Brain microvascular endothelial cell (primary cell): ENCODE measurements around the gene SLC15A4.

Experiments
- DNase-seq: peaks from one replicate; pipeline ENCODE4 v3.0.0-alpha.2; 2020
- H3K27ac ChIP-seq: fragments of 250-450 bp; sonication (Bioruptor Pico); 2 replicates; pipeline ENCODE4 v1.5.1; 2020; ENCODE audit warnings: mild to moderate bottlenecking, moderate library complexity
- H3K27me3 ChIP-seq: fragments of 250-450 bp; sonication (Bioruptor Pico); replicated peaks from 2 replicates; pipeline ENCODE4 v1.5.1; 2020; ENCODE audit warnings: mild to moderate bottlenecking
- H3K36me3 ChIP-seq: fragments of 250-450 bp; sonication (Bioruptor Pico); replicated peaks from 2 replicates; pipeline ENCODE4 v1.5.1; 2020; ENCODE audit warnings: mild to moderate bottlenecking
- H3K4me3 ChIP-seq: 2 replicates; pipeline ENCODE4 v1.5.1; 2011; ENCODE audit warnings: low read depth, mild to moderate bottlenecking, control low read depth, low read length, moderate library complexity
- CTCF ChIP-seq: IDR thresholded peaks from 2 replicates; pipeline ENCODE4 v1.5.1; 2011; ENCODE audit warnings: low read depth, mild to moderate bottlenecking, moderate library complexity, low read length, control low read depth, inconsistent platforms; ENCODE audit errors: missing control alignments
- in situ Hi-C: cut with HindIII; loops from 2 replicates; pipeline ENCODE4 v1.10.0; 2017; ENCODE audit warnings: low sequenced_read_pairs, low pct_ligation_motif_present

The SLC15A4 gene

GRCh38 chr12:128791395-128792322 lies 32.1 kb downstream of the SLC15A4 start:
- Histone ChIP-seq H3K4me3 (no peak overlapping the region), H3K27ac (no peak overlapping the region), H3K36me3 (peaks cover 25% of the 10 kb centered on the region), H3K27me3 (no peaks in the 10 kb centered on the region)
- in situ Hi-C loops, result no loop called here
- no peak for DNase-seq
- no peak for TF ChIP-seq CTCF

- no peak for TF ChIP-seq CTCF
- DNase-seq, result no peak
- Histone ChIP-seq H3K27me3 (no peaks in the 10 kb centered on the region), H3K36me3 (peaks cover 24% of the 10 kb centered on the region), H3K4me3 (no peak overlapping the region), H3K27ac (no peak overlapping the region)
- in situ Hi-C loops, result no loop called here
Observed at GRCh38 chr12:128790653-128791373, 32.9 kb downstream of the SLC15A4 start.

GRCh38 chr12:128790221-128790620 lies 33.5 kb downstream of the SLC15A4 start:
- in situ Hi-C loops, result no loop called here
- Histone ChIP-seq H3K27me3 (no peaks in the 10 kb centered on the region), H3K27ac (no peak overlapping the region), H3K36me3 (peaks cover 18% of the 10 kb centered on the region), H3K4me3 (no peak overlapping the region)
- no peak for TF ChIP-seq CTCF
- no peak for DNase-seq

GRCh38 chr12:128789356-128789929 lies 34.3 kb downstream of the SLC15A4 start:
- no peak for TF ChIP-seq CTCF
- H3K4me3 ChIP-seq, result no peak overlapping the region
- H3K36me3 ChIP-seq, result peaks cover 12% of the 10 kb centered on the region
- DNase-seq, result no peak
- no peaks in the 10 kb centered on the region for H3K27me3 ChIP-seq
- H3K27ac ChIP-seq, result no peak overlapping the region
- in situ Hi-C loops, result no loop called here

- no peak for TF ChIP-seq CTCF
- DNase-seq, result no peak
- Histone ChIP-seq H3K27me3 (no peaks in the 10 kb centered on the region), H3K4me3 (no peak overlapping the region), H3K27ac (no peak overlapping the region), H3K36me3 (peaks cover 10% of the 10 kb centered on the region)
- in situ Hi-C loops, result no loop called here
Observed at GRCh38 chr12:128787827-128788226, 35.9 kb downstream of the SLC15A4 start.
